DMS 273 treated with DMSO at 0.1 percent for 48 hours (cell line): ENCODE data around the gene DLG5.
A peak's percentile ranks its signal among the peaks of the same experiment; 100 is the strongest.
"Not testable (repeated sequence)": the region's sequence is repeated elsewhere in the genome, so short reads cannot be mapped to it uniquely, and the experiment has no call there.

ENCODE experiments used
- DNase-seq: peaks from one replicate; lab custom pipeline; 2025; lab: John Stamatoyannopoulos, UW

Gene DLG5

DNA sequence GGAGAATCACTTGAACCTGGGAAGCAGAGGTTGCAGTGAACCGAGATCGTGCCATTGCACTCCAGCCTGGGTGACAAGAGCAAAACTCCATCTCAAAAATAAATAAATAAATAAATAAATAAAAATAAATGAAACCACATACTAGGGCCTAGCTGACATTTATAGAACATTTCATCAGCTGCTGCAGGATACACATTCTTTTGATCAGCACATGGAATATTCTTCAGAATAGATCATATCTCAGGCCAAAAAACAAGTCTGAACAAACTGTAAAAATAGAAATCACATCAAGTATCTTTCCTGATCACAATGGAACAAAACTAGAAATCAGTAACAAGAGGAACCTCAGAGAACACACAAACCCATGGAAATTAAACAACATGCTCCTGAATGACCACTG lies 168.1 kb downstream of the DLG5 start:
- not testable (repeated sequence) for DNase-seq

GRCh38 chr10:77756319-77757232 lies 170.0 kb downstream of the DLG5 start:
- peak; percentile 16 for DNase-seq

- DNase-seq = no peak
Observed at GRCh38 chr10:77746047-77746707, 180.4 kb downstream of the DLG5 start.

- DNase-seq = no peak
Observed at GRCh38 chr10:77744245-77744644, 182.3 kb downstream of the DLG5 start.

DNA sequence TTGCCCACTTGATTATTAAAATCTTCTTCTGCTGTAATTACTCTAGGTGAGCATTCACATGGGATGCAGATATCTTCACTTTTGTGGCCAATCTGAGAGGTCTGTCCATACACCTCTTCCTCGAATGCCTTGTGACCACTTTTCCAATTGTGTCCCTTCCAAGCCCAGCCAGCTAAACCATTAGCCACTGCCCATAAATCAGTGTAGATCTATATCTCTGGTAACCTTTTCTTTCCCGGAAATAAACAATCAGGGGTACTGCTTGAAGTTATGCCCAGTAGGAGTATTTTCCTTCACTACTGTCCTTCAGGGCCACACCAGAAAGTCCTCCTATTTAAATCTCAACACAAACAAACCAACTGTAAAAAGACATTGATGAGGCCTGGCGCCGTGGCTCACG lies 184.4 kb downstream of the DLG5 start:
- no peak for DNase-seq

DNA sequence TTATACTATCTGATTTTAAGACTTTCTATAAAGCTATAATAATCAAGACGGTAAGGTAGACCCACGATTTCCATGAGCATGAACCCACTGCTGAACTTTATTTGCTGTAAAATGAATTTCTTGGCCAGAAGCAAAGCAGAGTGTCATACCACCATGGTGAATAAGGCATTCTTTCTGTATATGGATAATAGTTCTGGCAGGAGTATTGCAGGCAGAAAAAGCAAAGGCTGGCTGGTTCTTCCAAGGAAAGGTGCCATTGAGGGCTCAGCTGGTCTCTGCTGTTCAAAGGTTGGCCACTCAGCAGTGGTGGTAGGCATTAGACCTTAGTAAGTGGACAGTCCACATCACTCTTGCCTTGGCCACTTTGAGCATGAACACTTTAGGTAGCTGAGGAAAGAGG lies 184.8 kb downstream of the DLG5 start:
- DNase-seq = no peak
